SIG-M5 treated with dmso at 0.1 percent for 504 hours (cell line): ENCODE results near the gene LCN1.

Source experiments
- DNase-seq: peaks from one replicate; lab custom pipeline; 2025; ENCODE audit not compliant: unreplicated experiment; lab: John Stamatoyannopoulos, UW

Gene LCN1

GRCh38 chr9:135565636-135566035, 44.4 kb downstream of the LCN1 start:
- DNase-seq: no peak

- no peak for DNase-seq
These were observed 45.3 kb downstream of the LCN1 start for GRCh38 chr9:135566552-135566951.

GRCh38 chr9:135567311-135567710, 46.1 kb downstream of the LCN1 start:
- DNase-seq: no peak

- no peak for DNase-seq
These were observed 46.8 kb downstream of the LCN1 start for GRCh38 chr9:135568026-135568425.

- no peak for DNase-seq
These were observed 49.2 kb downstream of the LCN1 start for GRCh38 chr9:135570456-135570855.

GRCh38 chr9:135572233-135572632, 51.0 kb downstream of the LCN1 start:
- no peak for DNase-seq

- DNase-seq: no peak
These were observed 51.9 kb downstream of the LCN1 start for GRCh38 chr9:135573124-135573523.

- DNase-seq: no peak
These were observed 53.1 kb downstream of the LCN1 start for GRCh38 chr9:135574331-135574730.

- no peak for DNase-seq
These were observed 53.7 kb downstream of the LCN1 start for GRCh38 chr9:135574943-135575342.
